ENCODE measurements around the gene KRTAP9-1. TPM values are rescaled to one million over a fixed set of nuclear protein-coding genes. Genes with fewer than 3 reads are reported as not detected.

Gene KRTAP9-1
- total RNA-seq, 4 donors from 2014 or later = not detected

DNA sequence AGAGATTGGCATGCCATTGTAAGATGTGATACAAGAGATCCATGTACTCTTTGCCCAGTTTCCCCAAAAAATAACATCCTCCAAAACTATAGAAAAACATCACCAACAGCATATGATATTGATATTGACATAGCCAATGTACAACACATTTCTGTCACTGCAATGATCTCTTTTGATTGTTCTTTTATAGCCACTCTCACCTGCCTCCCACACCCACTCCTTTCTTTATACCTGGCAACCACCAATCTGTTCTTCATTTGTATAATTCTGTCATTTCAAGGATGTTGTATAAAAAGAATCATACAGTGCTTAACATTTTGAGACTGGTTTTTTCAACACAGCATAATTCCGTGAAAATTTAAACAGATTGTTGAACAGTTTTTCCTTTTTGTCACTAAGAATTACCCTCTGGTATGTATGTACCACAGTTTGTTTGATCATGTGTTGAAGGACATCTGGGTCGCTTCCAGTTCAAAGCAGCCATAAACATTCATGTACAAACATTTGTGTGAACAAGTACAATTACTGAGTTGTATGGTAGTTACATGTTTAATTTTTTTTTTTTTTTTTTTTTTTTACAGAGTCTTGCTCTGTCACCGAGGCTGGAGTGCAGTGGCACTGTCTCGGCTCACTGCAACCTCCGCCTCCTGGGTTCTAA lies 9.9 kb downstream of the KRTAP9-1 start:
- no peaks in the 10 kb centered on the region for H3K36me3 ChIP-seq
- no peak overlapping the region for H3K27ac ChIP-seq
- no peaks in the 10 kb centered on the region for H3K9me3 ChIP-seq
- no peaks in the 10 kb centered on the region for H3K4me1 ChIP-seq
- no peaks in the 10 kb centered on the region for H3K27me3 ChIP-seq
- no peak for TF ChIP-seq POLR2A (IDR thresholded peaks at IDR 0.05)
- TF ChIP-seq, protein P1, sequence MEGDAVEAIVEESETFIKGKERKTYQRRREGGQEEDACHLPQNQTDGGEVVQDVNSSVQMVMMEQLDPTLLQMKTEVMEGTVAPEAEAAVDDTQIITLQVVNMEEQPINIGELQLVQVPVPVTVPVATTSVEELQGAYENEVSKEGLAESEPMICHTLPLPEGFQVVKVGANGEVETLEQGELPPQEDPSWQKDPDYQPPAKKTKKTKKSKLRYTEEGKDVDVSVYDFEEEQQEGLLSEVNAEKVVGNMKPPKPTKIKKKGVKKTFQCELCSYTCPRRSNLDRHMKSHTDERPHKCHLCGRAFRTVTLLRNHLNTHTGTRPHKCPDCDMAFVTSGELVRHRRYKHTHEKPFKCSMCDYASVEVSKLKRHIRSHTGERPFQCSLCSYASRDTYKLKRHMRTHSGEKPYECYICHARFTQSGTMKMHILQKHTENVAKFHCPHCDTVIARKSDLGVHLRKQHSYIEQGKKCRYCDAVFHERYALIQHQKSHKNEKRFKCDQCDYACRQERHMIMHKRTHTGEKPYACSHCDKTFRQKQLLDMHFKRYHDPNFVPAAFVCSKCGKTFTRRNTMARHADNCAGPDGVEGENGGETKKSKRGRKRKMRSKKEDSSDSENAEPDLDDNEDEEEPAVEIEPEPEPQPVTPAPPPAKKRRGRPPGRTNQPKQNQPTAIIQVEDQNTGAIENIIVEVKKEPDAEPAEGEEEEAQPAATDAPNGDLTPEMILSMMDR (IDR thresholded peaks at IDR 0.05) = no peak
- intact Hi-C loops (cut with DNase I) = no loop called here
- WGBS, 2 donors = 42 to 62% methylated on average over 3 to 5 of the region's 5 CpGs
- no peak overlapping the region for H3K4me3 ChIP-seq
- no peak for DNase-seq

GRCh38 chr17:41211845-41212466 lies 22.3 kb downstream of the KRTAP9-1 start:
- intact Hi-C loops (cut with DNase I) = no loop called here
- H3K36me3 ChIP-seq = no peaks in the 10 kb centered on the region
- TF ChIP-seq POLR2A (IDR thresholded peaks at IDR 0.05) = no peak
- TF ChIP-seq, protein P1 (IDR thresholded peaks at IDR 0.05) = no peak
- H3K4me1 ChIP-seq = peaks cover 0 to 9% (median 0%) of the 10 kb centered on the region in 3 donors
- no peaks in the 10 kb centered on the region for H3K9me3 ChIP-seq
- WGBS, 2 donors = 43 to 55% methylated on average over 1 of the region's 1 CpG
- H3K4me3 ChIP-seq = no peak overlapping the region
- DNase-seq = no peak
- H3K27me3 ChIP-seq = peaks cover 0 to 28% (median 0%) of the 10 kb centered on the region in 4 donors
- H3K27ac ChIP-seq = no peak overlapping the region

DNA sequence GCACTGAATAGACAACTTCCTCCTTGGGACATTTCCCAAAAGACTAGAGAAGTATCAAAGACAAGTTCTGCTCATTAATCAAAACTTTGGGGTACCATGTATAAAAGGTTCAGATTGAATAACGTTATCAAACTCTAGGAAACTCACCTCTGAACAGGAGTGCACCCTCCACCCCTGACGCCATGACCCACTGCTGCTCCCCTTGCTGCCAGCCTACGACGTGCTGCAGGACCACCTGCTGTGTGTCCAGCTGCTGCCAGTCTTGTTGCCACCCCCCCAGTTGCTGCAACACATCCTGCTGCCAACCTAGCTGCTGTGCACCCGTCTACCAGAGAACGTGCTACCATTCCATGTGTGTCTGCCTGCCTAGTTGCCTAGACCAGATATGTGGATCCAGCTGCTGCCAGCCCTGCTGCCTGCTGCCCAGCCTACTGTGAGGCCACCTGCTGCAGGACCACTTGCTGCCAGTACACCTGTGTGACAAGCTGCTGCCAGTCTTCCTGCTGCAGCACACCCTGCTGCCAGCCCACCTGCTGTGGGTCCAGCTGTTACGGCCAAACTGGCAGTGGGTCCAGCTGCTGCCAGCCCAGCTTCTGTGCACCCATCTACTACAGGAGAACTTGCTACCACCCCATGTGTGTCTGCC lies 23.0 kb downstream of the KRTAP9-1 start:
- Histone ChIP-seq H3K27me3 (peaks cover 0 to 28% (median 0%) of the 10 kb centered on the region in 4 donors), H3K36me3 (no peaks in the 10 kb centered on the region), H3K27ac (no peak overlapping the region), H3K9me3 (no peaks in the 10 kb centered on the region), H3K4me1 (peaks cover 0 to 9% (median 0%) of the 10 kb centered on the region in 3 donors), H3K4me3 (no peak overlapping the region)
- intact Hi-C loops (cut with DNase I) = no loop called here
- 62 to 76% methylated on average over 6 to 7 of the region's 7 CpGs for WGBS, 2 donors
- TF ChIP-seq, protein P1 (IDR thresholded peaks at IDR 0.05) = no peak
- no peak for TF ChIP-seq POLR2A (IDR thresholded peaks at IDR 0.05)
- DNase-seq = no peak

GRCh38 chr17:41215681-41216080 lies 26.0 kb downstream of the KRTAP9-1 start:
- DNase-seq = no peak
- Histone ChIP-seq H3K4me1 (peaks cover 0 to 9% (median 0%) of the 10 kb centered on the region in 3 donors), H3K4me3 (no peak overlapping the region), H3K27ac (no peak overlapping the region), H3K9me3 (no peaks in the 10 kb centered on the region), H3K27me3 (peaks cover 0 to 16% (median 0%) of the 10 kb centered on the region in 4 donors), H3K36me3 (no peaks in the 10 kb centered on the region)
- 58 to 84% methylated on average over 1 of the region's 1 CpG for WGBS, 2 donors
- TF ChIP-seq, protein P1 (IDR thresholded peaks at IDR 0.05) = no peak
- TF ChIP-seq POLR2A (IDR thresholded peaks at IDR 0.05) = no peak
- intact Hi-C loops (cut with DNase I) = no loop called here

GRCh38 chr17:41223821-41224220 lies 34.1 kb downstream of the KRTAP9-1 start:
- no peak overlapping the region for H3K4me3 ChIP-seq
- DNase-seq = no peak
- intact Hi-C loops (cut with DNase I) = no loop called here
- WGBS, 2 donors = 72% methylated on average over 2 of the region's 2 CpGs
- peaks cover 0 to 7% (median 0%) of the 10 kb centered on the region in 4 donors for H3K27me3 ChIP-seq
- H3K9me3 ChIP-seq = no peaks in the 10 kb centered on the region
- TF ChIP-seq, protein P1 (IDR thresholded peaks at IDR 0.05) = no peak
- TF ChIP-seq POLR2A (IDR thresholded peaks at IDR 0.05) = no peak
- no peaks in the 10 kb centered on the region for H3K4me1 ChIP-seq
- H3K27ac ChIP-seq = no peak overlapping the region
- no peaks in the 10 kb centered on the region for H3K36me3 ChIP-seq
